OCI-LY7 (cell line): Measurements from ENCODE around the gene GOLPH3.

Experiments
- EZH2phosphoT487 ChIP-seq: fragments of 200-600 bp; sonication (generic); IDR thresholded peaks from 2 replicates; pipeline ENCODE4 v1.6.1; 2018; ENCODE audit warnings: low read depth, borderline replicate concordance, mild to moderate bottlenecking, mixed run types, antibody characterized with exemption, low read length, moderate library complexity, mixed read lengths
- TF ChIP-seq, protein P1 (sequence below): fragments of 200-600 bp; sonication (generic); conservative IDR thresholded peaks from 2 replicates; pipeline ENCODE4 v1.5.1; 2014; ENCODE audit warnings: mild to moderate bottlenecking, antibody characterized with exemption, low read length, moderate library complexity, mixed read lengths

DNA sequence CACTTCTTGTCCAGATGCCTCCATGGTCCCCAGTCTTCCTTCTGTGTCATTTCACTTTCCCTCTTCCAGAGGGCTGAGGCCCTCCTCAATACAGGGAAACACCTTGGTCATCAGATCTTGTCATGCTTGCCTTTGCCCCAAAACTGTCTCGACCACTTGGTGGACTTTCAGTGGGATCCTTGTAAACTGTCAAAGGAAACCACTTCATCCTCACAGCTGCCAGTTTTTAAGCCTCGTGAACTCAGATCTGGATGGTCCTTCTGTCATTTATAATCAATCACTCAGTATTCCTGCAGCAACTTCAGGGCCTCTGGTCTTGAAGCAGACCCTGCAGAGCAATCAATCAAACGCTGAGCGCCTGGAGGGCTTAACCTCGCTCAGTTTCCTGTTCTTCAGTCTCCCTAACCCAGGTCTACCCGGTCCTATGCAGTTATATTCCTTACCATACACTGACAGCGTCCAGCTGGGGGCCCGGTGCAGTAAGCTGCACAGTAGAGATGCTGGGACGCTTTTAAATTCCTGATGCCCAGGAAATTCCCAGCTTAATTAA, 74.6 kb downstream of the GOLPH3 start:
- TF ChIP-seq, protein P1, sequence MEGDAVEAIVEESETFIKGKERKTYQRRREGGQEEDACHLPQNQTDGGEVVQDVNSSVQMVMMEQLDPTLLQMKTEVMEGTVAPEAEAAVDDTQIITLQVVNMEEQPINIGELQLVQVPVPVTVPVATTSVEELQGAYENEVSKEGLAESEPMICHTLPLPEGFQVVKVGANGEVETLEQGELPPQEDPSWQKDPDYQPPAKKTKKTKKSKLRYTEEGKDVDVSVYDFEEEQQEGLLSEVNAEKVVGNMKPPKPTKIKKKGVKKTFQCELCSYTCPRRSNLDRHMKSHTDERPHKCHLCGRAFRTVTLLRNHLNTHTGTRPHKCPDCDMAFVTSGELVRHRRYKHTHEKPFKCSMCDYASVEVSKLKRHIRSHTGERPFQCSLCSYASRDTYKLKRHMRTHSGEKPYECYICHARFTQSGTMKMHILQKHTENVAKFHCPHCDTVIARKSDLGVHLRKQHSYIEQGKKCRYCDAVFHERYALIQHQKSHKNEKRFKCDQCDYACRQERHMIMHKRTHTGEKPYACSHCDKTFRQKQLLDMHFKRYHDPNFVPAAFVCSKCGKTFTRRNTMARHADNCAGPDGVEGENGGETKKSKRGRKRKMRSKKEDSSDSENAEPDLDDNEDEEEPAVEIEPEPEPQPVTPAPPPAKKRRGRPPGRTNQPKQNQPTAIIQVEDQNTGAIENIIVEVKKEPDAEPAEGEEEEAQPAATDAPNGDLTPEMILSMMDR: no peak
- TF ChIP-seq EZH2phosphoT487: no peak
